Activated CD4-positive, alpha-beta T cell treated with anti-CD3 and anti-CD28 coated beads for 48 hours (primary cell): ENCODE data around the gene HRK.

Source experiments
- DNase-seq: peaks from one replicate; pipeline ENCODE4 v3.0.0-alpha.2; 2020

HRK gene

DNA sequence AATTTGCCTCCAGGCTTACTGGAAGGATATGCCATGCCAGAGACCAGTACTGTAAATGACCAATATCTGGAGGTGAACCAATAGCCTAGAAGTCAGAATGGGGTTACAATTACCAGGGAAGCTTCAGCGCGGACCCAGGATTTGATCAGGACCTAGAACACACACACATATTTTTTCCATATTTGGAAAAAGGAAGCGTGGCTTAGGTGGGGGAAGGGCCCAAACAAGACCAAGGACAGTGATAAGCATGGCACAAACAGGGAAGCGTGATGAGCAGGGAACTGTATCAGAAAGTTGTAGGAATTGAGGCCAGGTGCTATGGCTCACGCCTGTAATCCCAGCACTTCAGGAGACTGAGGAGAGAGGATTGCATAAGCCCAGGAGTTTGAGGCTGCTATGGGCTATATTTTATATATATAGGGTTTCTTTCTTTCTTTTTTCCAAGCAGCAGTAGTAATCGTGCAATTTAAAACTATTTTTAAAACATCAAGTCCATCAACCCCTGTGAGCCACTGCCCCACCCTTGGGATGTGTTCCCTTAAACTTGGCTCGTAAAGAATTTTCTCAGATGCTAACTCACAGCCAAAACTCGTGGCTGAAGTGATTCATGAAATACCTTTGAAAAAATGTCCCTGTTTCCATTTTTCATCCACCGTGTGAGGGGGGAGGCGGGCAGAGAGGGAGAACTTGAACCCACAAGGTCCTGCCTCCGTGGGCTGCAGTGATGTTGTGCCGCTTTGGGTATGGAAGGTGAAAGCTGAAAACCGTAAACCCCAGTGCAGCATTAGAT, 16.7 kb downstream of the HRK start:
- no peak for DNase-seq

DNA sequence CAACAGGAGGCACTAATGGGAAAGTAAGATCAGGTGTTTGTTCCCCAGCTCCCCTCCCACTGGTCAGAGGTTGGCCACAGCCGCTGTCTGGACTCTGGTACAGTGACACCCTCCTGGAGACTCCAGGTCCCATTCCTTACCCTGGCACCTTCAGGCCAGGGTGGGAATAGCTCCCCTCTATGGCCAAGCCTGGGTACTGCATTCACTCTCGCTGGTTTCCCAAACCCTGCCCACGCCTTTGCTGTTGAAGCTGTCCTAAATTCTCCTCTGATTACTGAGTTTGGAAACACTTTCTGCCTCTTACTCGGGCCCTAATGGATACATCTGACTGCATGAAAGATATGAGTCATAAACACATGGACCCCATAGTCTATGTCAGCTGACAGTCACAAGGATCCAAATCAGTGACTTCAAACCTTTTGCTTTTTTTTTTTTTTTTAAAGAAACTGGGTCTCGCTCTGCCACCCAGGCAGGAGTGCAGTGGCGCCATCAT, 17.9 kb downstream of the HRK start:
- DNase-seq, result peak; percentile 42

DNA sequence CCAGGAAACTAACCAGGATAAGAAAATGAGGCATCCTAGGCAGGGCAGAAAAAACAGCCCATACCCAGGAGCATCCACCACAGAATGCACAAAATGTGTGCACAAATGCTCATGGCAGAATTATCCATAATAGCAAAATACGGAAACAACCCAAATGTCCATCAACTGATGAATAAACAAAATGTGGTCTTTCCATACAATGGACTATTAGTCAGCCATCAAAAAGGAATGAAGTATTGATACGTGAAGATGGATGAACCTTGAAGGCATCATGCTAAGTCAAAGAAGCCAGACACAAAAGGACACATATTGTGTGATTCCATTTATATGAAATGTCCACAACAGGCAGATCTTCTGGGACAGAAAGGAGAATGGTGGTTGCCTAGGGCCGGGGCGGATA, 19.1 kb downstream of the HRK start:
- no peak for DNase-seq

DNA sequence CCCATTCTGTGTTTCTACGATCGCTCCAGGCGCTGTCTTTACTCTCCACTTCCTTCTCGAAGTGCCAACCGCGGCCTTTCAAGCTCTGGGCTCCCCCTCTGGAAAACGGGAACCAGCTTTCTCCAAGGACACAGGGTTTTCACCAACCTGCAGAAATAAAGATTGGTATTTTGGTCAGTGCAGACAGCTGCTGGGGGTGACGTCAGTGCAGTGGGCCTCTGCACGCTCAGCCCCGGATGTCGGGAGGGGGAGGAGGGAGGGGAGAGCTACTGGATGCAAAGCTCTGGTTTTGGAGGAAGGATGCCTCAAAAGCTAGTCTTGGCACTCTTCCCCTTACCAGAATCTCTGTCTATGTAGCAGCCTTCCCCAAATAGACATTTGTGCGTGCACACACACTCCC, 19.9 kb downstream of the HRK start:
- peak; percentile 39 for DNase-seq

DNA sequence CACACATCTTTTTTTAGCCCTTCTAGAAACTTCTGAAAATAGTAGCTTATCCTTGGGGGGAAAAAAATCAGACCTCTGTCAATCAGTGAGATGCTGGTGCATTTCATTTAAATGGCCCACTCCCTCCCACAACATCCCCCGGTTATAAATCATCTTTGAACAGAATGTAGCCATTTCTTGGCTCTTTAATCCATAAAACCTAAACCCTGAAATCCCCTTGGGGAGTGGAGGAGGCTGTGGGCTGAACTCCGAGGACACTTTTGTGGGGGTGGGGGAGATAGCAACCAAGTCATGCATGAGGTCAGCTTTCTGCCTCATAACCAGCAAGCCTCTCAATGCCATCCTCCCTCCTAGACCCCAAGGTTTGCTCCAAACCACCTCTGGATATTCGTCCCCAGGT, 21.0 kb downstream of the HRK start:
- DNase-seq, result no peak

DNA sequence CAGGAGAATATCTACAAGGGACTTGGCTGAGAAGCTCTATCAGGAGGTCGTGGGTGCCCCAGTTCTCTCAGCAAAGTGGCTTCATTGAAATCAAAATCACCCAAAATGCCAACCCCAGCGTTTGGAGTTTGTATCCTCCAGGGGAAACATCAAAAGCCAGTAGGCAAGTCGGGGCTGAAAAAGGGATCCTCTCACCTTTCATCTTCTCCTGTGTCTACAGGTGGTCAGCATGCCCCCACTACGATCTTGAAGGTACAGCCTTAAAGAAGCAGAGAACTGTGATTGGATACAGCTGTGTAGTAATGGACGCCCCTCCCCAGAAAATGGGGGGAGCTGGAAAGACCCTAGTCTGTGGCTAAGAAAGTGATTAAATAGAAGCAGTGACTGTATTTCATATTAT, 22.2 kb downstream of the HRK start:
- no peak for DNase-seq

DNA sequence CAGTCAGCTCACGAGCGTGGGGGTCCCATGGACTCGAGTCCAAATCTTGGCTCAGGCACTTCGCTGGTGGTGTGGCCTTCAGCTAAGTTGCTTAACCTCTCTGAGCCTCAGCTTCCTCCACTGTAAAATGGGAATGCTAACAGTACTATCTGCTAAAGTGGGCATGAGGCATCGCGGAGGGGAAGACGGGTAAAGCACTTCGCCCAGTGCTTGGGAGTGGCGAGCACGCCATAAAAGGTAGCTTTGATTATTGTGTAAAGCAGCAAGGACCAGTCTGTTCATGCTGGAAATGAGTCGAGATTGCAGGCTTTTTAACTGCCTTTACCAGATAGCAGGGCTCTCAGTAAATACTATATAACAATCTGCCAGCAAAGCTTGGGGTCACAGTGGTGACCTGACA, 24.5 kb downstream of the HRK start:
- DNase-seq, result no peak

DNA sequence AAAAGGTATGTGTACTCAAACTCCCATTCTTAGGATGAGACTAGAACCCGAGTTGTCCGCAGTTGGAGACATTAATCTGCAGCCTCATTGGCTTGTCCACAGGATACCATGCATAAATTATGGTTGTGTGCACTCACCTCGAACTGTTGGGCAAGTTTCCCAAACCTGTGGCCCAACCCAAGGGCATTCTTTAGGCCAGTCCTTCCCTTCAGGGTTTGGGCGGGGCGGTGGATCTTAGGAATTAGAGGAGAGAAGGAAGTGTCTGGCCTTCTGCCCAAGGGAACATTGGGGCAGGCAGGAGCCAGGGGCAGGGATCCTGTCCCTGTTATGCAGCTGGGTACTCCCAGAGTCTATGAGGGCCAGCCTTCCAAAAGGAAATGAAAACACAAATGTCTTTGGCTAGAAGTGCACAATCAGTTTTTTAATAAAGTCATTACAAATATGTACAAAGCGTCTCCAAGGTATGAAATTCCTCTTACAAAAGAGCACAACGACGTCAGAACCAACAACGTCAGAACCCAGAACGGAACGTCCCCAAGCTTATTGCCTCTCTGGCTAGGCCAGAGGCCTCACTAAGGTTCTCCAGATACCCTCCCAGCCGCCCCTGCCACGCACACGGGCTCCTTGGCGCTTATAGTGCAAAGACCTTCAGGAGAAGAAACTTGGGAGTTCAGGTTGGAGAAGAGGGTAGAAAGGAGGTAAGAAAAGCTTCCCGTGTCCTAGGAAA, 25.3 kb downstream of the HRK start:
- no peak for DNase-seq

DNA sequence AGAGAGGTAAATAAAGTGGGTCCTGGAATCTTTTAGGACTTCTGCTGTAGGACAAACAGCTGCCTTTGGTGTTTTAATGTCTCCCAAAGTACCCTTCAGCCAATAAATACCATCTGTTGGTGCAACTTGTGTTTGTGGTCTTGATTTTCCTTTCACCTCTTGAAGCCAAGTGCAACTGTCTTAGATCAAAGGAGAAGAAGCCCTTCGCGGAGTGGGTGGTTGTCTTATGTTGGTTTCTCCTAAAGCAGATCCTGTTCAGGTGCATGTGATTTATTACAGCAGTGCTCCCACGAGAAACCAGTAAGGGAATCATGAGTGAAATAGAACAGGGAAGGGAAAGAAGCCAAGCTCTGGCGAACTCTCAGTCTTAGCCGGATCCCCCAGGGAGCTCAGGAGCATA, 27.7 kb downstream of the HRK start:
- no peak for DNase-seq

DNA sequence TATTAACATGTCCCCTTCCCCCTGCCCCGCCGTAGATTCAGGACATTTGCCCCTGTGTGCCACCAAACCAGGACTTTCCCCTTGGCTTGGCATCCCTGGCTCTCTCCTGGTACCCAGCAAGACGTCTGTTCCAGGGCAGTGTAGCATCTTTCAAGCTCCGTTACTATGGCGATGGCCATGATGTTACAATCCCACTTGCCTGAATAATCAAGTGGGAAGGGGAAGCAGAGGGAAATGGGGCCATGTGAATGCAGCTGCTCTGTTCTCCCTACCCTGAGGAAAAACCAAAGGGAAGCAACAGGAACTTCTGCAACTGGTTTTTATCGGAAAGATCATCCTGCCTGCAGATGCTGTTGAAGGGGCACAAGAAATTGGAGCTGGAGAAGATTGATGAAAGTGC, 28.9 kb downstream of the HRK start:
- no peak for DNase-seq

DNA sequence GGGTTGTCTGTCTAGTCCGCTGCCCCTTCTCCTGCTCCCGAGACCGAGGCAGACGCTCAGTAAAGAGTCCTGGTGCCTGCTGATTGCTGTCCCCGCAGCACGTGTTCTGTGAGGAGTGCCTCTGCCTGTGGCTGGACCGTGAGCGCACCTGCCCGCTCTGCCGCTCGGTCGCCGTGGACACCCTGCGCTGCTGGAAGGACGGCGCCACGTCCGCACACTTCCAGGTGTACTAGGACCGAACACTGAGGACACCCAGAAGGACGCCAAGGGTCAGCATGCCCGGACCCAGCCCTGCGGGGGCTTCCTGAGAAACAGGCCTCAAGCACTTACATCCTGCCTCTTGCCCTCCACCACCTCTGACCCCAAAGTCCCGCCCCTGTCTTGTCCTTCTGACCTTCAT, 32.0 kb downstream of the HRK start:
- DNase-seq, result no peak

DNA sequence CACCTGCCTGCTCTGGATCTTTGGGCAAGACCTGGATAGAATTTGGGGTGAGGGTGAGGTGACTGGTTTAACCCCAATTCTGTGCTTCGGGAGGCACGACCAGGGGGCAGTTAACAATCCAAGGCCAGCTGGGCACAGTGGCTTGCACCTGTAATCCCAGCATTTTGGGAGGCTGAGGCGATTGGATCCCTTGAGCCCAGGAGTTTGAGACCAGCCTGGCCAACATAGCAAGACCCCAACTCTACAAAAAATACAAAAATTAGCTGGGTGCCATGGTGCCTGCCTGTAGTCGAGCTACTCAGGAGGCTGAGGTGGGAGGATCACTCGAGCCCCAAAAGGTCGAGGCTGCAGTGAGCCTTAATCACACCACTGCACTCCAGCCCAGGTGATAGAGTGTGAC, 38.2 kb downstream of the HRK start:
- no peak for DNase-seq

DNA sequence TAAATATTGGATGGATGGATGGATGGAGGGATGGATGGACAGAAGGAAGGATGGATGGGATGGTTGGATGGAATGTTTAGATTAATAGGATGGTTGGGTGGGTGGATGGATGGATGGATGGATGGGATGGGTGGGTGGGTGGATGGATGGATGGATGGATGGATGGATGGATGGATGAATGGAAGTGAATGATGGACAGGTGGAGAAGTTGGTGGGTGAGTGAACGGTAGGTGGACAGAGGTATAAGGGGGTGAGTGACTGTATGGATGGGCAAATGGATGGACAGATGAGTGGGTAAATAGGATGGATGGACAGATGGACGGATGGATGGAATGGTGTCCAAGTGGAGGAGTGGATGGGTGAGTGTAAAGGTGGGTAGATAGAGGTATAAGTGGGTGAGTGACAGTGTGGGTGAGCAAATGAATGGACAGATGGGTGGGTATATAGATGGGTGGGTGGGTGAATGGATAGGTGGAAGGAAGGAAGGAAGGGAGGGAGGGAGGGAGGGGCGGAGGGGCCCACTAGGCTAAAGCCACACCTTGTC, 41.9 kb downstream of the HRK start:
- DNase-seq, result no peak

DNA sequence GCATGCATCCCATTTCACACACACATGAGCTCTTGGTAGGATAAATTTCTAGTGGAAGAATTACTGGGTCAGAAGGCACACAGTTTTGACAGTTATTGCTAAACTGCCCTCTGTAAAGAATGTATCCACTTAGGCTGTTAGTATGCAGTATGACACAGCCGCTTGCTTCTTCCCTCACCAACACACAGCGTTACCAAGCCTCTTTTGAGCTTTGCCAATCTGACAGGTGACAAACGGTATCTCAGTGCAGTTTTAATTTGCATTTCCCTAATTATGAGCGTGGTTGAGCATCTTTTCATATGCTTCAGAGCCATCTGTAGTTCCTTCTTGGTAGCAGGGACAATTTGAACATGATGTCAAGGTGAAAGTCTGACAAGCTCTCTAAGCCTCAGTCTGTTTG, 42.9 kb downstream of the HRK start:
- DNase-seq, result no peak

DNA sequence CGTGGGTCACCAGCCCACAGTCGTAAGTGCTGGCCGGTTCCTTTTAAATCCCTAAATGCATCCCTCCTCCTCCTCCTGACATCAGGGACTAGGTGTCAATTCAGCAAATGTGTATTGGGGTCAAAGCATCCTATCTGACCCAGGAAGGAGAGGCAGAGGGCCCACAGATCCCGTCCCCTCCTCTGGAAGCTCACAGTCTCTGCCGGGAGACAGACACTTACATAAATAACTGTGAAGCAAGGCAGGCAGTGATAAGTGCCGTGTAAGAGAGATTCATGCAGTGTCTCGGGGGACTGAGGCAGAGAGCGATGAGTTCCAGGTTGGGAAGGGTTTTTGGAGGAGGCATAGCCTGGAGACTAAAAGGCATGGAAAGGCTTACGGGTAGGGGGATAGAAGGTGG, 44.1 kb downstream of the HRK start:
- DNase-seq, result no peak

DNA sequence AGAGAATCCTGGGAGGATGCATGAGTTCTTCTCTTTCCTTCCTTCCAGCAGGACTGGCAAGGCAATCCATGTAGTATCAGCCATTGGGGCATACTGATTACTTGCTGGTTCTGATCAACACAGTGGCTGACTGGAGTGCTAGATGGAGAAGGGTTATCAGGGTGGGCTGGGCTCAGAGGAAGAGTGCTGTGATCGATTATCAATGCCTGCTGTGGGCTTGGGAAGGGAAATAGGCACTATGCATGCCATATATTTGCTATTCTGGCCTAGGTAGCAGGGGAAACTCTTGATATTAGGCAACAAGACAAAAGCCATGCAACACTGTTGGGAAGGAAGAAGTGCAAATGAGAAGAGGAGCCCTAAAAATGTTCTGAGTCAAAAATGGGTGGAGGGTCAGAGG, 45.8 kb downstream of the HRK start:
- DNase-seq, result no peak

DNA sequence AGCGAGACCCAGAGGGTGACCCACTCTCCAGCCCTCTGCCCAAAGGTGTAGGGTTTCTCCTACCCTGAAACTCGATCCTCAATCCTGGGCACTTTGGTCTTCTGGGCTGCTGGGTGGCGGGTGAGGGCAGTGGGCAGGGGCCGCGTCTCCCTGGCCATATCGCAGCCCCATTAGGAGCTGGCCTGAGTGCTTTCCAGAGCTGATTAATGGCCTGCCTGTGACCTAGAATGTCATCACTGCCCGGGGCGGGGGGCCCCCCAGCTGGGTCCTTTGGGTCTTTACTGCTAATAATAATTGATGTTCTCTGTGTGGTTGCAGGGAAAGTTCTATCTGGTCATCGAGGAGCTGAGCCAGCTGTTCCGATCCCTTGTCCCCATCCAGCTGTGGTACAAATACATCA, 47.8 kb downstream of the HRK start:
- no peak for DNase-seq

DNA sequence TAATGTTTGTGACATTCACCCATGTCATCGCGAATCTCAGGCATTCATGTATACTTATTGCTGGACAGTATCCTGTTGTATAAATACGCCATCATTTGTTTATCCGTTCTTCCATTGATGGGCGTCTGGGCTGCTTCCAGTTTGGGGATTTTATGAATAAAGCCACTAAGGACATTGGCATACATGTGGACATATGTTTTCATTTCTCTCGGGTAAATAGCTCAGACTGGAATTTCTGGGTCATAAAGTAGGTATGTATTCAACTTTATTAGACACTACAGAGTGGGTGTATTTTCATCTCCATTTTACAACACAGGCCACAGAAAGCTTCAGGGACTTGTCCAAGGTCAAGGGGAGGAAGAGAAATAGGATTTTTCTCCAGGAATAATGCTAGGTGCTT, 48.9 kb downstream of the HRK start:
- DNase-seq, result no peak

DNA sequence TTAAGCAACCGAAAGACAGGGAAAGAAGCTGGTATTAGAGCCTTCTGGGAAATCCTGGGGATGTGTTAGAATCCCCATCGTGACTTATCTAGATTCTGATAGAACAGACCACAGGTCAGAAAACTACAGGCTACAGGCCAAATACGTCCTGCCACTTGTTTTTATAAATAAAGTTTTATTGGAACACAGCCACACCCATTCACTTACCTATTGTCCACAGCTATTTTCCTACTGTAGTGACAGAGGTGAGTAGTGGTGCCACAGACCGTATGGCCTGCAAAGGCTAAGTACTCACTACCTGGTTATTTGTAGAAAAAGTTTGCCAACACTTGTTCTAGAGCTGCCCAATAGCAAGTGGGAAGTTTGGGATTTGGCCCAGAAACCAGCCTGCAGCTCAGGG, 53.8 kb downstream of the HRK start:
- no peak for DNase-seq

DNA sequence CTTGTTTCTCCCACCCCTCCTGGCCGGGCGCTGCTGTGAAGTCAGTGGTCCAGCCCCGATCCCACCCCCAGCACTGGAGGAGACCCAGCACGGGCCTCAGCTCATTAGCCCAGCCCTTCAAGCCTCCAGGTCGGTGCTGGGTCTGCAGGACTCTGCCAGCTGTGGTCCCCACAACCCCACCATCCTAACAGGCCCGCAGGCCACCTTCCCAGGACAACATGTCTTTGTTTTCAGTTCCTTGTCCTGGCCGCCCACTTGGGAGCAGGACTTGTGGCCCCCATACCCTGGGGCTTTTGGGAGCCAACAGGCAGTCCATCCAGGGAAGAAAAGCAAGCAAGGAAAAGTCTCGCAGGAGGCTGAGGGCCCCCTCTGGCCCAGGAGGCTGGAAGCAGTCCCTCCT, 60.0 kb downstream of the HRK start:
- no peak for DNase-seq

DNA sequence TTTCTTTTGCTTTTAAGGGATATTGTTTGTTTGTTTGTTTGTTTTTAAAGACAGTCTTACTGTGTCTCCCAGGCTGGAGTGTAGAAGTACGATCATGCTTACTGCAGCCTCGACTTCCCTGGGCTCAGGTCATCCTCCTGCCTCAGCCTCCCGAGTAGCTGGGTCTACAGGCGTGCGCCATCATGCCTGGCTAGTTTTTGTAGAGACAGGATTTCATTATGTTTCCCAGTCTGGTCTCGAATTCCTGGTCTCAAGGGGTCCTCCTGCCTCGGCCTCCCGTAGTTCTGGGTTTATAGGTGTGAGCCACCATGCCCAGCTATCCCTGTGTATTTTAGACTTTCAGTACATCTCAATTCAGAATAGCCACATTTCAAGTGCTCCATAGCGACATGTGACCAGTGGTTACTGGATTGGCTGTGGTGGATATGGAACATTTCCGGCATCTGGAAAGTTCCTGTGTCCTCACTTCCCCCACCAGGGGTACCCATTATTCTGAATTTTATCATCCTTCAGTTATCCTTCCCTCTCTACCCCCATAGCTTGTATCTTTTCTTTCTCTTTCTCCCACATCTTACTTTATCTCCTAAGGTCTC, 61.1 kb downstream of the HRK start:
- no peak for DNase-seq

DNA sequence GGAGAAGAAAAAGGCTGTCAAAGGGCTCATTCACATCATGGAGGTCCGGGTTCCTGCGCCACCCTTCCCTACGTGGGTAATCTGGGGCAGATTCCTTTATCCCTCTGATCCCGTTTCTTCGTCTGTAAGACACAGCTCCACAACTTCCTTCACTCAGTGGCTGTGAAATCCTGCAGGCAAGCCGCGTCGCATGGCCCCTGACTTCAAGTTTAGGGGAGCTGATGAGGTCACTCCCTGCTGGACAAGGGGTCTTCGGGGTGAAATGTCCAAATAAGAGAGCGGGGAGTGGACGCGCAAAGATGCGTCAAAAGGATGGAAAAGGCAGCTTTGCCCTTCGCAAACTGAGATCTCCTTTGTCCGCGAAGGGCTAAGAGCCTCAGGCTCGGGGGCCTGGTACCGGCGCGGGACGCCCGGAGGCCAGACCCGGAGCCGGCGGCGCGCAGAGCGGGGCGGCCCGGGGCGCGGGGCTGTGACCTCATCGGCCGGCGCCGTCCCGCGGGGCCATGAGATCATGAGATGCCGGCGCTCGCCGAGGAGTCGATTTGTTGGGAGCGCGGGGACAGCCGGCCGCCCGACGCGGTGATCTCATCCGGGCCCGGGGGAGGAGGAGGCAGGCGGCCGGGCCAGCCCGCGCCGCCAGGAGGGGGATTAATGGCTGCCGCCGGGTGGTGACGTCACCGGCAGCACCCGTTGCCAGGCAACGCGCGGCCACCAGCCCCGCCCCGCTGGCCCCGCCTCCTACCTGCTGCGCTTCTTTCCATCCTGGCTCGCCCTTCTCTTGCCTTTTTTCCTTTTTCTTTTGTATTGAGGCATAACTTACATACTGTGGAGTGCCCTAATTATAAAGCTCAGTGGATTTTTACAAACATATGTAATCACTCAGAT, 62.1 kb downstream of the HRK start:
- peak; percentile 91 for DNase-seq

DNA sequence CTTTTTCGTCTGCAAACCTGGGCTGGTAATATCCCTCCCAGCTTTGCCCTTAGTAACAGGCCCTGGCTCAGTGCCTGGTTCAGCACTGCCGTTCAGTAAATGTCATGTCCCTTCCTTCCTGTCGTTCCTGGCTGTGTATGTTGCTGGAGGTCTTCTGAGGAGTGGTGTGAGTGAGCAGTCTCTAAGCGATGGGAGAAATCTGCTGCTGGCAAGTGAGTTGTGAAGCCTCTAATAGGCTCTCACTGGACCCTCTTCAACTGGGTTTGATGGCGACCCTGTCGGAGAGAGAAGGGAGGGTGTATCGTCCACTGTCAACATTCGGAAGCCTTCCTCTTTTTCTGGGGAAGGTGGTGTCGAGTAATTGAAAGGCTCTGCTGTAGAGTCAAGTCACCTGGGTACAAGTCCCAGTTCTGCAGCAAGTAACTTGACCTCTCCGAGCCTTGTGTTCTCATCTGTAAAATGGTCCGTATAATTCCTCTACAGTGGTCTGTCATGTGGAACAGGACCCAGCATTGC, 62.8 kb downstream of the HRK start:
- DNase-seq, result peak; percentile 8
